Erythroblast (primary cell): ENCODE measurements around the gene MAP3K9.

Experiments used
- GATA1 ChIP-seq: IDR thresholded peaks from 2 replicates; pipeline ENCODE4 v1.6.1; 2011; ENCODE audit warnings: low read depth, mild to moderate bottlenecking, control low read depth, low read length, moderate library complexity
- POLR2A ChIP-seq: IDR thresholded peaks from 2 replicates; pipeline ENCODE4 v1.6.1; 2011; ENCODE audit warnings: mild to moderate bottlenecking, low read length

DNA sequence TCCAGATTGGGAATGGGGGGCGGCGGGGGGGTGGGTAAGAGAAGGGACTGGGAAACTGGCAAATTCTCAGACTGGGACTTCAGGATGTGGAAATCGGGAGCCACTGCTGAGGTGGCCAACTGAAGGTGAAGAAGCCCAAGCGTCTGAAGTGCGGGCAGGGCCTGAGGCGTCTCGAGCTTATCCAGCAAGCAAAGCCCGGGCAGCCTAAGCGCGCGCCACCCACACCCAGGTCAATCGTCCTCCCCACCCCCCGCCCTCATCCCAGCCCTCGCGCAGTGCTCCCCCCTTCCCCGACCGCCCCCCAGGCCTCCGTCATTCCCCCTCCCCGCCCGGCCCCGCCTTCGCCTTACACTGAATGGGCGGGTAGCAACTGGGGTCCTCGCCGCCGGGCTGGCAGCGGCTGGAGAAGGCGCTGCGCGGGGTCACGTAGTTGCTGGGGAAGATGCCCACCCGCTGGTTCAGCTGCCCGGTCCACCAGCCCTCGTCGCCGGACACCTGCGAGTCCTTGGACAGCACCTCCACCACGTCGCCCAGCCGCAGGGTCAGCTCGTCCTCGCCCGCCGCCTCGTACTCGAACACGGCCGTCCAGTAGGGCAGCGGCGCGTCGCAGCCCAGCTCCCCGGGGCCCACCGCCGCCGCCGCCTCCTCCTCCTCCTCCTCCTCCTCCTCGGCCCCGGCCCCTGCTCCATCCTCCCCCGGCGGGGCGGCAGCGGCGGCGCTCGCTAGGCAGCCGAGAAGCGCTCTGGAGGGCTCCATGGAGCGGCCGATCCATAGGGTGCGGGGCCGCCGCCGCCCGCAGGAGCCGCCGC lies 693 bp downstream of the MAP3K9 start:
- TF ChIP-seq POLR2A: no peak
- TF ChIP-seq GATA1: no peak
